GM18498 (cell line): ENCODE results near the gene PRR30.

Source experiments
- ATAC-seq: cut with Tn5 transposase; IDR thresholded peaks from one replicate; pipeline ENCODE4 v1.9.1; 2021; ENCODE audit warnings: mild to moderate bottlenecking, moderate library complexity; ENCODE audit not compliant: unreplicated experiment

Gene PRR30

GRCh38 chr2:27100036-27100435, 39.2 kb downstream of the PRR30 start:
- ATAC-seq, result no peak

DNA sequence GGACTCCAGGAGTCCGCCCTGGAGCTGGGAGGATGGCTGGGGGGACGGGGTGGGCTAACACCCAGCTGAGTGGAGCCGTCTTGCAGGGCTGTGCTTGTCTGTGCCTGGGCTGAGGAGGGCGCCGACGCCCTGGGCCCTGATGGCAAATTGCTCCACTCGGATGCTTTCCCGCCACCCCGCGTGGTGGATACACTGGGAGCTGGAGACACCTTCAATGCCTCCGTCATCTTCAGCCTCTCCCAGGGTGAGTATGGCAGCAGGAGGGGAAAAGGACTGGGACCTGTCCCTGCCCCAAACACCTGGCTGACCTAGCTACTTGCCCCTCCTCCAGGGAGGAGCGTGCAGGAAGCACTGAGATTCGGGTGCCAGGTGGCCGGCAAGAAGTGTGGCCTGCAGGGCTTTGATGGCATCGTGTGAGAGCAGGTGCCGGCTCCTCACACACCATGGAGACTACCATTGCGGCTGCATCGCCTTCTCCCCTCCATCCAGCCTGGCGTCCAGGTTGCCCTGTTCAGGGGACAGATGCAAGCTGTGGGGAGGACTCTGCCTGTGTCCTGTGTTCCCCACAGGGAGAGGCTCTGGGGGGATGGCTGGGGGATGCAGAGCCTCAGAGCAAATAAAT, 39.8 kb downstream of the PRR30 start:
- no peak for ATAC-seq

- no peak for ATAC-seq
These were observed 41.9 kb downstream of the PRR30 start for GRCh38 chr2:27097341-27097740.

GRCh38 chr2:27096748-27097297, 42.4 kb downstream of the PRR30 start:
- no peak for ATAC-seq

DNA sequence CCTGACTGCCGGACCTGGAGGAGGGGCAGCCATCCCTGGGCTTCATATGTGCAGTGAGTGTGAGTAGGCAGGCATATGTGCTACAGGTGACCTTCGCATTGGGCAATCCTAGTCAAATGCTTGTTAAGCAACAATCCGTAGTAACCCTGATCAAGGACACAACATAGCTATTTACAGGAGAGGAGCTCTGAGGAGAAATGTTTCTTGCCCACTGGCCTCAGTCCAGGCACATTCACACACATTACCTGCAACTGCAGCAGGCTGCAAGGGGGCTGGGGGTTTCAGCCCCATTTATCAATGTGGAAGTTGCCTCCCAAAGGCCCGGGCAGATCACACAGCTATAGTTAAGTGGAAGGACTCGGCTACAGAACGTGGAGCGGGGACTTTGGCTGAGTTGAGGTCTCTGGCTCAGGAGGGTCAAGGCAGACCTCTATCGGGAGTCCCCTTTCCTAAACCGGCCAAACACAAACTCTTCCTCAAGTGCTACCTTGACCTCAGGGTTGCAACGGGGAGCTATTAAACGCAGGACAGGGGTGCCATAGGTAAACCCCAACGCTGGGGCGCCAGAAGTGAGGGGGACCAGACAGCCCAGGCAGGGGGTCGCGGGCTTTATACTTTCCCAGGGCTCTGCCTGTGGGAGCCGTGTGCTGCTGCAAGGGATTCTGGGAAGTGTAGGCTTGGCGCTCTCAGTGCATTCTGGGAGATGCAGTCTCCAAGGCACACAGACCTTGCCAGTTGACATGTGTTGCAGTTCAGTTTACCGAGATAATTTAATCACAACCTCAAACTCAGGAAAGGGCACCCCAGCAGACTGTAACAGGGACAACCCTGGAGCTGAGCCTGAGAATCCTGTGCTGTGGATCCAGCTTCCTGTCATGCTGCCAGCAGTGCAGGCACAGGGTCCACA, 43.2 kb downstream of the PRR30 start:
- peak; percentile 53 for ATAC-seq

DNA sequence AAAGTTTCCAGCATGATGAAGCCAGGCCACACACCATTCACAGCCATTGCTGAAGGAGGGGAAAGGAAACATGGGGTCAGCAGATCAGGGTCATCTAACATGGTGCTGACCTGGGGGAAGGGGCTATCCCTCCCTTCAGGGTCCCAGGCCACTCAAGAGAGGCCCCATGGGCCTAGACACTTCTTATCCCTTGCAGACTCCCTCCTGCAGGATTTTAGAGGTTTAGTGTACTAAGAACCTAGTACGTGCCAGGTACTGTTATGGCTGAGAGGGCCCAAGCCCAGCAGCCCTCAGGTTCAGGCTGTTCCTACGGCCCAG, 43.8 kb downstream of the PRR30 start:
- ATAC-seq, result no peak

DNA sequence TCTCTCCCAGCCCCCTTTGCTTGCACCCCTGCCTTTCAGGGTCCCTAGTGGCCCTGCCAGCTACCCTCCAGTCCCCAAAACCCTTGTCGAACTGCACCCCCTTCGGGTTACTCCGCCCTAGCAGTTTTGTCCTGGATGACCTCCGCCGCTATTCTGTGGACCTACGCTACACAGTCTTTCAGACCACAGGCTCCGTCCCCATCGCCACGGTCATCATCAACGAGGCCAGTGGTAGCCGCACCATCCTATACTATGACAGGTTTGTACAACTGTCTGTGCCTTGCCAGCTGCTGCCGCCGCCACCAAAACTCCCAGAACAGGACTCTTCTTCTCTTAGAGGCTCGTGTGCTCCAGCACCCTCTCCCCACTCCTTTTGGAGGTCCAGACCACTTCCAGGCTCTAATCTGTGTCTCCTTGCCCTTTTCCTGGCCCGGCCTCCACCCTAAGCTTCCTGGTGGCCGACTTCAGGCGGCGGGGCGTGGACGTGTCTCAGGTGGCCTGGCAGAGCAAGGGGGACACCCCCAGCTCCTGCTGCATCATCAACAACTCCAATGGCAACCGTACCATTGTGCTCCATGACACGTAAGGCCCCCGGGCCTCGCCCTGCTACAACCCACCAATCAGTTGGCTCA, 44.7 kb downstream of the PRR30 start:
- ATAC-seq, result no peak

DNA sequence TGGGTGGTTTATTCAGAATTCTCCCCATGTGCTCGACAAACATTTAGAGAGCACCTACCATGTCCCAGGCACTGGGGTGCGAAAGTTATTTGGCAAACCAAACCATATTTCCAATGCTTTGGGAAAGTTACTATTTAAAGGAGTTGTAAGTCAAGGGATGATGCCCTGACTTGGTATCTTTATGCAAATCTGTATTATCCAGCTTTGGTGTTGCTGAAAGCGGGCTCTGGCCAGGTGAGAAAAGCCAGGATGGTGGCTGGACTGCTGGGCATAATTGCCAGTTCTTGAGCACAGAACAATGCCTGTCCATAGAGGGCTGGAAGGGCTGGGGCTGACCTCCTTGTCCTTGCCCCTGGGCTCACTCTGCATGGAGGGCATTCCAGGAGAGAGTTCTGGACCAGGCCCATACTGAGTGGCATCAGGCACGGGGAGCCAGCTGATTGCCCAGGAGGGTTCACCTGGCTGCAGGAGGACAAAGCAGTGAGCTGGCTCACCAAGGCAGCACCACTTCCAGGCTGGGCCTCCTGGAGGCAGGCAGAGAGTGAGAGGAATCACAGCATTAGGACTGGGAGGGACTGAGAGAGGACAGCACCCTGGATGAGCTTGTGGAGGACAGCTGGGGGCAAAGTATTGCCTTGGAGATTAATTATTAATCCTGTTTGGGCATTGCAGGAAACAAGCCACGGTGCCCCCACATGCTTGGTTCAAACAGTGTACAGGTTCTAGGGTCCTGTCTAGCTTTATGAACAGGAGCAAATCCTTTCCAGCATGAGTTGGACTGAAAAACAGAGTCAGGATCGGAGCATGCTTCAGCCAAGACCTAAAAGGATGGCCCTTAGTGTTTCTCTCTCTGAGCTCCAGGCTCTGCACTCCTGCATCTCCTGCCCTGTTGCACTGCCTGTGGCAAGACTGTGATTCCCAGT, 45.5 kb downstream of the PRR30 start:
- no peak for ATAC-seq

DNA sequence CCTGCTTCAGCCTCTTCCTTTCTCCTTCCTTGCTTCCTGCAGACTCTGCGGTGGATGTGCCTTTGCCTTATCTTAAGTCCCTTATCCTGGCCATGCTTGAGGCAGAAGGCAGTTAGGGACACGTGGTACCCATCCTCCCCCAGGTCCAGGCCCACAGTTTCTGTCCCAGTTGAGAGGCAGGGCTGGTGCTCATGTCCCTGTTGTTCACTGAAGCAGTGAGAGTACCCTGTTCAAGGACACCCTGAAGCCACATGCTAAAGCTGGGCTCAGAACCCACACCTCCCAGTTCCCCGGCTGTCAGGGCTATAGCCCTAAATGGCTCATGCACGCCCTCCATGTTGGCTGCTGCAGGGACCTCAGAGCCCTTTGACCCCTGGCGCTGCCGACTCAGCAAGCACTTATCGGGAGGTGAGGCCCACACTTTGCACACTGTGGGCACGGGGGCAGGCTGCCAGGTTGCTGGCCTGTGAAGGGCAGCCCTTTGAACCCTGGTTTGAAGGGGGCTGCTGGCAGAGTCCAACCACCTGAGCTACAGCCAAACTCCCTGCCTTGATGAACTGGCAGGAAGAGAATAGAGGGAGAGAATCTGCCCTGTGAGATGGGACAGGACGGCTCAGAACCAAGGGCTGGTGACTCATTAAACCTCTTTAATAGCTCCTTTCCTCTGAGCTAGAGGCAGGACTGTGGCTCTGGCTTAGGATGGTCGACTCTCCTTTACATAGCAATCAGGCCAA, 46.3 kb downstream of the PRR30 start:
- ATAC-seq, result no peak

DNA sequence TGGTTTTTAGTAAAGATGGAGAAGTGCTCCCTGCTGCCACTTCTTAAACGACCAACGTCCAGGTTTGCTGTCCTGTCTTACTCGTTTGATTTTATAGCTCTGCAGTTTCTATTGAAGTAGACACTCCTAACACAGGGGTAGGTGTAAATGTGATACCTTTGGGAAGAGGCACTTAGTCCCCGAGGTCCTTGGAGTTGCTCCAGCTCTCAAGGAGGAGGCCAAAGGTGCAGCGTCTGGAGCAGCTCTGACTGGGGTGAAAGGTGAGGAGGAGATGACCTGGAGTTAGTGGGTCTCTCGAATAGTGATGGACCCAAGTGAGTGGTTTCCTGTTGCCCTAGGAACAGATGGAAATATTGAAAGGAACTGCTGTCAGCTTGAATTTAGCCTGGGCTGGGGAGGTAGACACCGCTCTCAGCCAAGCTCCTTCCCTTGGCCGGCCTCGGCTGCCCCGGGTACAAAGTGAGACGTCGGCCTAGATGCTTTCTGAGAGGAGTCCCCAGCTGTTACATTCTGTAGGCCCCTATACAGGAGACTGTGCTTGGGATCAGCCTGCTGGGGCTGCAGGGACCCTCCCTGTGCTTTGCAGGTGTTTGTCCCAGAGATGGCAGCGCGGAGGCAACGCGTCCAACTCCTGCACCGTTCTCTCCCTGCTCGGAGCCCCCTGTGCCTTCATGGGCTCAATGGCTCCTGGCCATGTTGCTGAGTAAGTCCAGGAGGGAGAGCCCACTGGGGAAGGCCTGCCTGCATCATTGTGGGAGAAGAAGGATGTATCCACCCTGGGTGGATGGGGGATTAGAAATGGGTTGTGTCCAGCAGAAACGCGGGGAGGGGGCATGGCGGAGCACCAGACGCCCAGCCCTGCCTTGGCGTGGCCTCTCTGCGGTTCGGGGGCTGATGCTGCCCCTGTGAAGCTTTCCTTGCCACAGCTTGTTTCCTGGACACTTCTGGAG, 47.2 kb downstream of the PRR30 start:
- ATAC-seq, result no peak

- no peak for ATAC-seq
These were observed 49.9 kb downstream of the PRR30 start for GRCh38 chr2:27089111-27089954.

GRCh38 chr2:27088634-27089033, 50.6 kb downstream of the PRR30 start:
- no peak for ATAC-seq

- ATAC-seq, result no peak
These were observed 51.3 kb downstream of the PRR30 start for GRCh38 chr2:27087823-27088410.
